SK-N-SH (cell line): Measurements from ENCODE around the gene ITSN2. TPM values are rescaled to one million over a fixed set of nuclear protein-coding genes. Genes with fewer than 3 reads are reported as not detected.

ENCODE experiments used
- CTCF ChIA-PET: fragments of 300-600, 350-600 bp; formaldehyde crosslinking; extraction: SDS; loops from one replicate; lab custom pipeline; 2021; lab: Yijun Ruan, JAX
- POLR2A ChIA-PET: fragments of 350-600 bp; sonication (Branson Sonifier 250); formaldehyde crosslinking; extraction: SDS; loops from one replicate; lab custom pipeline; 2020; ENCODE audit warnings: antibody characterized with exemption, inconsistent platforms; lab: Yijun Ruan, JAX
- DNase-seq: peaks from one replicate; pipeline ENCODE4 v3.0.0; 2012
- H2AFZ ChIP-seq: fragments of 200-600 bp; sonication (generic); 2 replicates; pipeline ENCODE4 v1.8.1; 2016; ENCODE audit warnings: antibody characterized with exemption, mild to moderate bottlenecking, low read depth
- H3F3A ChIP-seq: fragments of 200-600 bp; sonication (generic); replicated peaks from 2 replicates; pipeline ENCODE3; 2016; ENCODE audit warnings: antibody characterized with exemption, mild to moderate bottlenecking; ENCODE audit not compliant: insufficient read depth
- H3K27ac ChIP-seq, 2 experiments: fragments of 200-500 bp in 1 of 2; fragments of 200-600 bp in 1 of 2; sonication (Bioruptor generic) in 1 of 2; sonication (generic), shearing (Covaris generic) in 1 of 2; 2 replicates each; pipeline versions ENCODE4 v1.5.1 to v1.6.1; 2014 to 2016; ENCODE audit warnings: low read depth in 2 of 2, inconsistent platforms in 1 of 2, low read length in 1 of 2, mild to moderate bottlenecking in 1 of 2, mixed read lengths in 1 of 2
- H3K27me3 ChIP-seq: fragments of 200-600 bp; sonication (generic), shearing (Covaris generic); 2 replicates; pipeline ENCODE4 v1.6.1; 2016; ENCODE audit warnings: mixed run types; ENCODE audit not compliant: insufficient read depth
- H3K36me3 ChIP-seq, 2 experiments: fragments of 200-500 bp in 1 of 2; fragments of 200-600 bp in 1 of 2; sonication (Bioruptor generic) in 1 of 2; sonication (generic) in 1 of 2; replicated peaks in 1 of 2; 2 replicates each; pipeline versions ENCODE3 to v1.5.1; 2014 to 2016; ENCODE audit warnings: low read length in 1 of 2, mild to moderate bottlenecking in 1 of 2; ENCODE audit not compliant: insufficient read depth in 2 of 2, control insufficient read depth in 1 of 2
- H3K4me1 ChIP-seq, 2 experiments: fragments of 200-500 bp in 1 of 2; fragments of 200-600 bp in 1 of 2; sonication (Bioruptor generic) in 1 of 2; sonication (generic), shearing (Covaris generic) in 1 of 2; 2 replicates each; pipeline versions ENCODE4 v1.5.1 to v1.6.1; 2014 to 2016; ENCODE audit warnings: low read depth in 1 of 2, low read length in 1 of 2, mixed run types in 1 of 2; ENCODE audit not compliant: insufficient read depth in 2 of 2, control insufficient read depth in 1 of 2
- H3K4me2 ChIP-seq: fragments of 200-600 bp; sonication (generic), shearing (Covaris generic); 2 replicates; pipeline ENCODE4 v1.6.1; 2017; ENCODE audit warnings: mixed run types
- H3K4me3 ChIP-seq, 2 experiments: fragments of 200-500 bp in 1 of 2; fragments of 200-600 bp in 1 of 2; sonication (Bioruptor generic) in 1 of 2; sonication (generic), shearing (Covaris generic) in 1 of 2; 2 replicates each; pipeline versions ENCODE4 v1.5.1 to v1.8.1; 2014 to 2016; ENCODE audit warnings: low read depth in 2 of 2, inconsistent platforms in 1 of 2, low read length in 1 of 2, mild to moderate bottlenecking in 1 of 2, mixed read lengths in 1 of 2, moderate library complexity in 1 of 2
- H3K79me2 ChIP-seq: fragments of 200-600 bp; sonication (generic); 2 replicates; pipeline ENCODE4 v1.8.1; 2017; ENCODE audit warnings: mild to moderate bottlenecking; ENCODE audit not compliant: insufficient read depth
- H3K9ac ChIP-seq: fragments of 200-600 bp; sonication (generic); 2 replicates; pipeline ENCODE4 v1.6.1; 2017; ENCODE audit warnings: mixed run types
- H3K9me2 ChIP-seq: fragments of 200-600 bp; sonication (generic); 2 replicates; pipeline ENCODE4 v1.6.1; 2017; ENCODE audit warnings: mixed run types
- H3K9me3 ChIP-seq: fragments of 200-600 bp; sonication (generic); 2 replicates; pipeline ENCODE4 v1.6.1; 2017; ENCODE audit warnings: mixed run types, mild to moderate bottlenecking, moderate library complexity
- H4K20me1 ChIP-seq: fragments of 200-600 bp; sonication (generic); 2 replicates; pipeline ENCODE4 v1.6.1; 2017; ENCODE audit warnings: mild to moderate bottlenecking, mixed run types; ENCODE audit not compliant: insufficient read depth
- CHD2 ChIP-seq: fragments of 150-350 bp; IDR thresholded peaks from 2 replicates; pipeline ENCODE4 v1.6.1; 2018; ENCODE audit warnings: low read length; ENCODE audit not compliant: partially characterized antibody
- ELF1 ChIP-seq: IDR thresholded peaks from 2 replicates; pipeline ENCODE4 v1.4.0; 2012
- EP300 ChIP-seq, 2 experiments: IDR thresholded peaks; 2 replicates each; pipeline versions ENCODE4 v1.4.0 to v1.6.1; 2012; ENCODE audit warnings: borderline replicate concordance in 1 of 2, low read depth in 1 of 2, low read length in 1 of 2
- EZH2phosphoT487 ChIP-seq: fragments of 200-600 bp; sonication (generic); IDR thresholded peaks from 2 replicates; pipeline ENCODE4 v1.6.1; 2017; ENCODE audit warnings: low read depth, mixed run types, mild to moderate bottlenecking, antibody characterized with exemption, moderate library complexity, borderline replicate concordance
- FOXJ3 ChIP-seq: sonication (generic); formaldehyde crosslinking; IDR thresholded peaks from 2 replicates; pipeline ENCODE4 v1.5.1; 2020; ENCODE audit warnings: mild to moderate bottlenecking, missing genetic modification reagents
- FOXM1 ChIP-seq: IDR thresholded peaks from 2 replicates; pipeline ENCODE4 v1.4.0; 2012; ENCODE audit warnings: low read depth, mild to moderate bottlenecking
- GATA2 ChIP-seq: sonication (generic); formaldehyde crosslinking; IDR thresholded peaks from 2 replicates; pipeline ENCODE4 v1.5.0; 2020; ENCODE audit warnings: mild to moderate bottlenecking, missing genetic modification reagents
- IRF3 ChIP-seq: fragments of 150-350 bp; IDR thresholded peaks from 2 replicates; pipeline ENCODE4 v1.6.1; 2016; ENCODE audit warnings: mild to moderate bottlenecking, low read depth, low read length
- MAX ChIP-seq: IDR thresholded peaks from 2 replicates; pipeline ENCODE4 v1.4.0; 2012; ENCODE audit warnings: low read depth
- MEF2A ChIP-seq: IDR thresholded peaks from 2 replicates; pipeline ENCODE4 v1.4.0; 2012; ENCODE audit warnings: low read depth, borderline replicate concordance
- PBX3 ChIP-seq: IDR thresholded peaks from 2 replicates; pipeline ENCODE4; 2012
- POLR2AphosphoS5 ChIP-seq: IDR thresholded peaks from 2 replicates; pipeline ENCODE4 v1.6.1; 2012; ENCODE audit warnings: low read depth, low read length
- RAD21 ChIP-seq: IDR thresholded peaks from 2 replicates; pipeline ENCODE4 v1.6.1; 2012; ENCODE audit warnings: mild to moderate bottlenecking, low read length
- RFX5 ChIP-seq: IDR thresholded peaks from 2 replicates; pipeline ENCODE4 v1.6.1; 2012; ENCODE audit warnings: mild to moderate bottlenecking, improper control_type of control experiment, low read length
- RXRA ChIP-seq: IDR thresholded peaks from 2 replicates; pipeline ENCODE4 v1.4.0; 2012; ENCODE audit warnings: low read depth, mild to moderate bottlenecking, borderline replicate concordance
- TCF12 ChIP-seq: IDR thresholded peaks from 2 replicates; pipeline ENCODE4 v1.4.0; 2012
- USF1 ChIP-seq: IDR thresholded peaks from 2 replicates; pipeline ENCODE4 v1.4.0; 2012; ENCODE audit warnings: low read depth, borderline replicate concordance
- YY1 ChIP-seq: IDR thresholded peaks from 2 replicates; pipeline ENCODE4 v1.4.0; 2012; ENCODE audit warnings: low read depth, mild to moderate bottlenecking
- WGBS: methylation state at CpG from one replicate; pipeline ENCODE4 v1.1.6; 2017; ENCODE audit warnings: low lambda C conversion rate; 5-methylcytosine and 5-hydroxymethylcytosine counted together
- polyA plus RNA-seq, 3 experiments: library from polyadenylated mRNA; depleted of rRNA; stranded (reverse); fragments of >200 nt; gene quantifications; 2 replicates each; pipeline ENCODE4 v1.2.3, GENCODE V29; 2012
- TF ChIP-seq, protein P1 (sequence below): IDR thresholded peaks from 2 replicates; pipeline ENCODE4 v1.6.1; 2012; ENCODE audit warnings: mild to moderate bottlenecking, low read depth, low read length, moderate library complexity

The ITSN2 gene
- polyA plus RNA-seq, 1 of the 3 experiments (the other 2 are of a cell fraction): 11.9 TPM

GRCh38 chr2:24304631-24305030, 55.7 kb downstream of the ITSN2 start:
- no peaks in the 10 kb centered on the region for H3K9me3 ChIP-seq
- H3K9ac ChIP-seq: no peak overlapping the region
- no peaks in the 10 kb centered on the region for H3K79me2 ChIP-seq
- POLR2A ChIA-PET: no interaction called here
- H3K4me1 ChIP-seq: peaks cover 0 to 3% of the 10 kb centered on the region in 2 experiments; a peak in 1 of 4 replicates
- DNase-seq: no peak
- no peak overlapping the region for H2AFZ ChIP-seq
- H3F3A ChIP-seq: no peaks in the 10 kb centered on the region
- peaks cover 40 to 49% of the 10 kb centered on the region in 2 experiments for H3K36me3 ChIP-seq
- H4K20me1 ChIP-seq: no peaks in the 10 kb centered on the region
- no peak overlapping the region for H3K4me2 ChIP-seq
- no peak for TF ChIP-seq GATA2 (CRISPR knock-in tag)
- no peak for TF ChIP-seq MEF2A
- TF ChIP-seq CHD2: no peak
- no peak for TF ChIP-seq IRF3
- no peak for TF ChIP-seq FOXJ3 (CRISPR knock-in tag)
- TF ChIP-seq MAX: no peak
- no peak for TF ChIP-seq USF1
- TF ChIP-seq YY1: no peak
- no peak for TF ChIP-seq EZH2phosphoT487
- TF ChIP-seq FOXM1: no peak
- no peak for TF ChIP-seq EP300 (IDR thresholded peaks at IDR 0.05; ENCODE audit: borderline replicate concordance in 1 of 2, low read depth in 1 of 2, low read length in 1 of 2)
- no peak for TF ChIP-seq RAD21
- TF ChIP-seq TCF12: no peak
- TF ChIP-seq POLR2AphosphoS5: no peak
- TF ChIP-seq, protein P1, sequence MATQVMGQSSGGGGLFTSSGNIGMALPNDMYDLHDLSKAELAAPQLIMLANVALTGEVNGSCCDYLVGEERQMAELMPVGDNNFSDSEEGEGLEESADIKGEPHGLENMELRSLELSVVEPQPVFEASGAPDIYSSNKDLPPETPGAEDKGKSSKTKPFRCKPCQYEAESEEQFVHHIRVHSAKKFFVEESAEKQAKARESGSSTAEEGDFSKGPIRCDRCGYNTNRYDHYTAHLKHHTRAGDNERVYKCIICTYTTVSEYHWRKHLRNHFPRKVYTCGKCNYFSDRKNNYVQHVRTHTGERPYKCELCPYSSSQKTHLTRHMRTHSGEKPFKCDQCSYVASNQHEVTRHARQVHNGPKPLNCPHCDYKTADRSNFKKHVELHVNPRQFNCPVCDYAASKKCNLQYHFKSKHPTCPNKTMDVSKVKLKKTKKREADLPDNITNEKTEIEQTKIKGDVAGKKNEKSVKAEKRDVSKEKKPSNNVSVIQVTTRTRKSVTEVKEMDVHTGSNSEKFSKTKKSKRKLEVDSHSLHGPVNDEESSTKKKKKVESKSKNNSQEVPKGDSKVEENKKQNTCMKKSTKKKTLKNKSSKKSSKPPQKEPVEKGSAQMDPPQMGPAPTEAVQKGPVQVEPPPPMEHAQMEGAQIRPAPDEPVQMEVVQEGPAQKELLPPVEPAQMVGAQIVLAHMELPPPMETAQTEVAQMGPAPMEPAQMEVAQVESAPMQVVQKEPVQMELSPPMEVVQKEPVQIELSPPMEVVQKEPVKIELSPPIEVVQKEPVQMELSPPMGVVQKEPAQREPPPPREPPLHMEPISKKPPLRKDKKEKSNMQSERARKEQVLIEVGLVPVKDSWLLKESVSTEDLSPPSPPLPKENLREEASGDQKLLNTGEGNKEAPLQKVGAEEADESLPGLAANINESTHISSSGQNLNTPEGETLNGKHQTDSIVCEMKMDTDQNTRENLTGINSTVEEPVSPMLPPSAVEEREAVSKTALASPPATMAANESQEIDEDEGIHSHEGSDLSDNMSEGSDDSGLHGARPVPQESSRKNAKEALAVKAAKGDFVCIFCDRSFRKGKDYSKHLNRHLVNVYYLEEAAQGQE: no peak
- TF ChIP-seq PBX3: no peak
- TF ChIP-seq RFX5: no peak
- TF ChIP-seq RXRA: no peak
- TF ChIP-seq ELF1: no peak
- H3K9me2 ChIP-seq: no peaks in the 10 kb centered on the region
- WGBS: 84% methylated on average over 3 of the region's 3 CpGs
- H3K27me3 ChIP-seq: no peaks in the 10 kb centered on the region
- no peak overlapping the region for H3K4me3 ChIP-seq
- H3K27ac ChIP-seq: no peak overlapping the region
- CTCF ChIA-PET: interaction anchor here (1.6 kb wide), 1 partner anchor 14 kb away, joined by 4 read pairs; no protein-coding TSS in a partner anchor
